SJSA1 (cell line): ENCODE measurements around the gene PLEKHB1. TPM values are rescaled to one million over a fixed set of nuclear protein-coding genes. Genes with fewer than 3 reads are reported as not detected.
"Not testable (repeated sequence)": the region's sequence is repeated elsewhere in the genome, so short reads cannot be mapped to it uniquely, and the experiment has no call there.

Experiments
- DNase-seq, 2 experiments: peaks; one replicate each; pipeline ENCODE4 v3.0.0-alpha.2; 2015 to 2020; ENCODE audit warnings: low spot score in 2 of 2, low read depth in 1 of 2
- H3K27ac ChIP-seq: fragments of 250-450 bp; sonication (Bioruptor Pico); 2 replicates; pipeline ENCODE4 v1.5.1; 2020; ENCODE audit warnings: mild to moderate bottlenecking, moderate library complexity
- H3K27me3 ChIP-seq: fragments of 250-450 bp; sonication (Bioruptor Pico); replicated peaks from 2 replicates; pipeline ENCODE4 v1.5.1; 2020; ENCODE audit warnings: mild to moderate bottlenecking, moderate library complexity
- H3K36me3 ChIP-seq: fragments of 250-450 bp; sonication (Bioruptor Pico); 2 replicates; pipeline ENCODE4 v1.5.1; 2020; ENCODE audit warnings: mild to moderate bottlenecking
- H3K4me1 ChIP-seq: fragments of 250-450 bp; sonication (Bioruptor Pico); replicated peaks from 2 replicates; pipeline ENCODE4 v1.6.1; 2021; ENCODE audit warnings: mild to moderate bottlenecking
- H3K4me3 ChIP-seq: fragments of 250-450 bp; sonication (Bioruptor Pico); 2 replicates; pipeline ENCODE4 v1.5.1; 2020; ENCODE audit warnings: mild to moderate bottlenecking
- H3K9me3 ChIP-seq: fragments of 250-450 bp; sonication (Bioruptor Pico); replicated peaks from 2 replicates; pipeline ENCODE4 v1.5.1; 2020; ENCODE audit warnings: mild to moderate bottlenecking
- total RNA-seq: library from RNA; depleted of rRNA; stranded (reverse); fragments of >200 nt; shearing (Covaris generic); gene quantifications from 2 replicates; pipeline ENCODE4 v1.2.3, GENCODE V29; 2014; rRNA removed

Gene PLEKHB1
- total RNA-seq, 1 experiment from 2014 or later = not detected

DNA sequence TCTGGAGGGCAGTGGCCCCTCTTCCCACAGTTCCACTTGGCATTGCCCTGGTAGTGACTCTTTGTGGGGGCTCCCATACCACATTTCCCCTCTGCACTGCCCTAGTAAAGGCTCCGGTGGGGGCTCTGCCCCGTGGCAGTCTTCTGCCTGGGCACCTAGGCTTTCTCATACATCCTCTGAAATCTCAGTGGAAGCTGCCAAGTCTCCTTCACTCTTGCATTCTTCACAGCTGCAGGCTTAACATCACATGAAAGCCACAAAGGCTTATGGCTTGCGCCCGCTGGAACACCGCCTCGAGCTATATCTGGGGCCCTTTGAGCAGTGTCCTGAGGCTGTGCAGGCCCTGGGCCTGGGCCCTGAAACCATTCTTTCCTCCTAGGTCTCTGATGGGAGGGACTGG is 25.3 kb downstream of the PLEKHB1 start:
- DNase-seq = no peak
- Histone ChIP-seq H3K27me3 (no peaks in the 10 kb centered on the region), H3K4me3 (no peak overlapping the region), H3K27ac (no peak overlapping the region), H3K36me3 (no peaks in the 10 kb centered on the region), H3K9me3 (no peaks in the 10 kb centered on the region), H3K4me1 (no peaks in the 10 kb centered on the region)

DNA sequence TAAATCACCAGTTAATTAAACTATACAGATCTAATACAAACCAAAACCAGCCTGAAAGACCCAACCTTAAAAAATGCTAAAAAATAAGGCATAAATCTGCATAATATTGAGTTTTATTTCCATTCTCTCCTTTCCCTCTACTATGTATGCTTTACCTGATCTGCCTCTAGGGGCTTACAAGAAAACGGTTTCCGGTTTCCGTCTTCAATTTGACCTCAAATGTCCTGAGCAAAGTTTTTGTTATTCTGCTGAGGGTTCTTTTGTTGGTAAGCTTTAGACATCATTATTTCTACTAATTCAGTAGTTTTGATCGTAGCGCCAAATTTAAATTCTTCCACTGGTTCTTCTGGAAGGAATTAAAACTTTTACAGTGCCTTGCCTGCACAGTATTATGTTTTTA is 30.2 kb downstream of the PLEKHB1 start:
- not testable (repeated sequence) for H3K27ac ChIP-seq, H3K4me3 ChIP-seq

GRCh38 chr11:73680687-73681086 is 34.3 kb downstream of the PLEKHB1 start:
- Histone ChIP-seq H3K9me3 (no peaks in the 10 kb centered on the region), H3K27me3 (no peaks in the 10 kb centered on the region), H3K36me3 (no peaks in the 10 kb centered on the region), H3K4me3 (no peak overlapping the region), H3K27ac (no peak overlapping the region), H3K4me1 (no peaks in the 10 kb centered on the region)
- DNase-seq = no peak

More for the DNA sequence above, 30.2 kb downstream of the PLEKHB1 start:
- not testable (repeated sequence) for H3K36me3 ChIP-seq, H3K9me3 ChIP-seq, H3K27me3 ChIP-seq, DNase-seq, H3K4me1 ChIP-seq

DNA sequence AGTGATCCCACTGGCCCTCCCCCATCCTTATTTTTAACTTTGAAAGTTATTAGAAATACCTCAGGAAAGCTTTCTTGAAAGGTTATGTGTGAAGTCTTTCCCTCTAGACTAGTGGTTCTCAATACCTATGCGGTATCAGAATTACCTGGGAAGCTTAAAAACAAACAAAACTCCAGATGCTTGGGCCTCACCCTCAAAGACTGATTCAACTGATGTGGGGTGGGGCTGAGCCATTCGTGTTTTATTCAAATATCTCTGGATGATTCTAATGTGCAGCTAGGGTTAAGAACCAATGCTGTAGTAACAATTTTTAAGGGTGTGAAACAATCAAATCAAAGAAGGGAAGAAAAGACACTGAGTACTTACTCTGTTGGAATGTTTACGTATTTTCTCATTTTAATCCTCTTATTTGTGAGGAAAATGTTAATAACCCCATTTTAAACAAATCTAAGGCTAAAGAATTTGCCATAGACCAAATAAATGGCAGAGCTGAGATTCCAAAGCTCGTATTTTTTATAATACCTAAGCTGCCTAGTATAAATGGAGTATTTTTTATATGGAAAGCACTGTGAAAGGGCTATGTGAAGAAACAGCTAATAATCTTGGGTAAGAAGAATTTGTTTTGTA is 47.6 kb downstream of the PLEKHB1 start:
- H3K4me1 ChIP-seq = no peaks in the 10 kb centered on the region
- H3K4me3 ChIP-seq = no peak overlapping the region
- no peak overlapping the region for H3K27ac ChIP-seq
- no peaks in the 10 kb centered on the region for H3K36me3 ChIP-seq
- H3K9me3 ChIP-seq = no peaks in the 10 kb centered on the region
- H3K27me3 ChIP-seq = no peaks in the 10 kb centered on the region
- no peak for DNase-seq

- no peaks in the 10 kb centered on the region for H3K4me1 ChIP-seq
- 0 out of 2 replicates have a peak, but pooled peaks cover 3% of the 10 kb centered on the region for H3K36me3 ChIP-seq
- H3K27me3 ChIP-seq = no peaks in the 10 kb centered on the region
Measured at GRCh38 chr11:73705053-73705452, 58.7 kb downstream of the PLEKHB1 start.

DNA sequence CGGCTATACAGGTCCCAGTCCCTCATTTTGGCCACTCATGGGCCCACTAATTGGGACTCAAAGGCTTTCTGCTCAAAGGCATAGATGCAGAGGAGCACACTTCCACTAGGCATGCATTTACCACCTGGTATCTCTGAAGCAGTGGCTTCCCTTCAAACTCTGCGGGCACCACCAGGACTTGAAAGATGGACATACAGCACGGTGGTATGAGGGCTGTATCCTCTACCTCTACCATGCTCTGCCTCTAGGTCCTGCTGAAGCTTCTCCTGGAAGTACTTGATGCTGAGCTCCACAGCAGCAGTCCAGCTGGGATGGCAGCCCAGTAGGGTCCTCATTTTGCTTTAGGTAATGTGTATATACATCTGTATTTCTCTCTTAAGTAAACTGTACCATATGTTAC is 64.6 kb downstream of the PLEKHB1 start:
- Histone ChIP-seq H3K36me3 (0 out of 2 replicates have a peak, but pooled peaks cover 3% of the 10 kb centered on the region), H3K27ac (no peak overlapping the region), H3K4me3 (no peak overlapping the region), H3K27me3 (no peaks in the 10 kb centered on the region), H3K4me1 (no peaks in the 10 kb centered on the region), H3K9me3 (no peaks in the 10 kb centered on the region)
- DNase-seq = no peak

More at GRCh38 chr11:73705053-73705452, 58.7 kb downstream of the PLEKHB1 start:
- Histone ChIP-seq H3K4me3 (no peak overlapping the region), H3K9me3 (no peaks in the 10 kb centered on the region), H3K27ac (no peak overlapping the region)
- DNase-seq = no peak

Other genes with a start within 250 kb of the PLEKHB1 start
- 9.9 and 15.2 TPM in 2 replicates for gene FAM168A, start 48.5 kb upstream of the PLEKHB1 start, total RNA-seq
- gene RAB6A, start 114.5 kb downstream of the PLEKHB1 start, total RNA-seq = 40.2 and 40.9 TPM in 2 replicates
- gene MRPL48, start 141.3 kb downstream of the PLEKHB1 start, total RNA-seq = 32.8 and 40.8 TPM in 2 replicates
- gene COA4, start 230.3 kb downstream of the PLEKHB1 start, total RNA-seq = 56.7 and 62.1 TPM in 2 replicates
- gene PAAF1, start 230.4 kb downstream of the PLEKHB1 start, total RNA-seq = 2.5 and 5.2 TPM in 2 replicates